Tibial nerve (tissue), 4 donors: ENCODE results near the gene SP2. TPM values are rescaled to one million over a fixed set of nuclear protein-coding genes. Genes with fewer than 3 reads are reported as not detected.

Experiments used
- DNase-seq, 2 donors: peaks; one replicate each; pipeline ENCODE4 v3.0.0-alpha.2; 2019; ENCODE audit warnings: low spot score in 2 of 2
- H3K27ac ChIP-seq, 4 donors: fragments of 200-600 bp; sonication (generic) in 3 of 4; one replicate each; pipeline ENCODE4 v1.5.1; 2017 to 2019; ENCODE audit warnings: mild to moderate bottlenecking in 1 of 4
- H3K27me3 ChIP-seq, 2 donors: fragments of 200-600 bp; sonication (generic) in 1 of 2; one replicate each; pipeline versions ENCODE4 v1.5.1 to v1.6.0; 2017 to 2019
- H3K36me3 ChIP-seq, 3 donors: fragments of 200-600 bp; sonication (generic); one replicate each; pipeline ENCODE4 v1.5.1; 2018 to 2019
- H3K4me1 ChIP-seq, 4 donors: fragments of 200-600 bp; sonication (generic) in 3 of 4; one replicate each; pipeline ENCODE4 v1.5.1; 2017 to 2019
- H3K4me3 ChIP-seq, 4 donors: fragments of 200-600 bp; sonication (generic) in 3 of 4; one replicate each; pipeline ENCODE4 v1.5.1; 2017 to 2019; ENCODE audit warnings: mild to moderate bottlenecking in 1 of 4, moderate library complexity in 1 of 4
- H3K9me3 ChIP-seq, 4 donors: fragments of 200-600 bp; sonication (generic) in 3 of 4; one replicate each; pipeline ENCODE4 v1.5.1; 2017 to 2019
- EP300 ChIP-seq, 2 donors: sonication (generic); formaldehyde crosslinking; IDR thresholded peaks; one replicate each; pipeline ENCODE4 v1.6.1; 2017; ENCODE audit warnings: antibody characterized with exemption in 2 of 2, mild to moderate bottlenecking in 1 of 2
- POLR2A ChIP-seq, 2 donors: fragments of 450-650 bp; IDR thresholded peaks; one replicate each; pipeline ENCODE4 v1.6.1; 2017; ENCODE audit warnings: antibody characterized with exemption in 2 of 2, mild to moderate bottlenecking in 2 of 2, moderate library complexity in 2 of 2
- WGBS, 2 donors: methylation state at CpG; one replicate each; pipeline ENCODE4 v1.1.5; 2018; 5-methylcytosine and 5-hydroxymethylcytosine counted together
- total RNA-seq, 4 donors: library from RNA; depleted of rRNA; stranded (reverse); fragments of >200 nt; gene quantifications; one replicate each; pipeline ENCODE4 v1.1.0, GENCODE V29; 2016
- TF ChIP-seq, protein P1 (sequence below), 5 experiments: fragments of 200-600 bp in 3 of 5; fragments of 450-650 bp in 2 of 5; sonication (generic) in 3 of 5; IDR thresholded peaks; one replicate each; pipeline ENCODE4 v1.5.1; 2016 to 2019; ENCODE audit warnings: antibody characterized with exemption in 5 of 5, mild to moderate bottlenecking in 3 of 5, moderate library complexity in 2 of 5

SP2 gene
- total RNA-seq, 4 donors from 2014 or later: 5.9 to 7.2 (median 7.1) TPM

DNA sequence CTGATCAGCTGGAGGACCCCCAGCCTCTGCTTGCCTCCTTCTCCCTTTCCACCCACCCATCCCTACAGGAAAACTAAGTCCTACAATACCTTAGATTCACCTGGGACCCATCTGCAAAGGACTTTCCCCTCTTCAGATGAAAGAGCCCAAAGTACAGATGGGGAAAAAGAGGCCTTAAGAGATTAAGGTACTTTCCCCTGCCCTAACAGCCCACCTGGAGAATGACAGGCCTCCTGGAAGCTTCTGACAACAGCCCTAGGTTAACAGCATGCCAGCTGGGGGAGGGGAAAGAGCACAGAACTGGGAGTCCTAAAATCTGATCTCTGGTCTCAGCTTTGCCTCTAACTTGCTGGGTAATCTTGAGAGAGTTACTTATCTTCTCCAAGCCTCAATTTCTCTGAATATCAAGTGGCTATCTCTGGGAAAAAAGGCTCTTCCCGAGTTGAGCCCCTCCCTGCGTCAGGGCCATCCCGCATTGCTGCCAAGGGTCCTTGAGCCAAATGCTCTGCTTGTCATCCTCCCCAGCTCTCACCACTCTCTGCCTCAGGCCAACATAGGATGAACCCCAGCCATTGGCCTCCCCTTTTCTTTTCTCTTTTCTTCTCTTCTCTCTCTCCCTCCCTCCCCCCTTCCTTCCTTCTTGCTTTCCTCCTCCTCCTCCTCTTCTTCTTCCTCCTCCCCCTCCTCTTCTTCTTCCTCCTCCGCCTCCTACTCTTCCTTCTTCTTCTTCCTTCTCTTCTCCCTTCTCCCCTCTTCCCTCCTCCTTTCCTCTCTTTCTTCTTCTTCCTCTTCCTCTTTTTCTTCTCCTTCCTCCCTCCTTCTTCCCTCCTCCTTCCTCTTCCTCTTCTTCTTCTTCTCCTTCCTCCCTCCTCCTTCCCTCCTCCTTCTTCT, 22.6 kb upstream of the SP2 start:
- H3K36me3 ChIP-seq: no peaks in the 10 kb centered on the region
- no peaks in the 10 kb centered on the region for H3K9me3 ChIP-seq
- 52 to 57% methylated on average over 4 of the region's 4 CpGs for WGBS, 2 donors
- peaks cover 0 to 76% of the 10 kb centered on the region in 2 donors for H3K27me3 ChIP-seq
- peaks cover 0 to 14% (median 3%) of the 10 kb centered on the region in 4 donors for H3K4me1 ChIP-seq
- H3K4me3 ChIP-seq: no peak overlapping the region
- TF ChIP-seq POLR2A (IDR thresholded peaks at IDR 0.05) (no peak), EP300 (IDR thresholded peaks at IDR 0.05) (no peak)
- TF ChIP-seq, protein P1, sequence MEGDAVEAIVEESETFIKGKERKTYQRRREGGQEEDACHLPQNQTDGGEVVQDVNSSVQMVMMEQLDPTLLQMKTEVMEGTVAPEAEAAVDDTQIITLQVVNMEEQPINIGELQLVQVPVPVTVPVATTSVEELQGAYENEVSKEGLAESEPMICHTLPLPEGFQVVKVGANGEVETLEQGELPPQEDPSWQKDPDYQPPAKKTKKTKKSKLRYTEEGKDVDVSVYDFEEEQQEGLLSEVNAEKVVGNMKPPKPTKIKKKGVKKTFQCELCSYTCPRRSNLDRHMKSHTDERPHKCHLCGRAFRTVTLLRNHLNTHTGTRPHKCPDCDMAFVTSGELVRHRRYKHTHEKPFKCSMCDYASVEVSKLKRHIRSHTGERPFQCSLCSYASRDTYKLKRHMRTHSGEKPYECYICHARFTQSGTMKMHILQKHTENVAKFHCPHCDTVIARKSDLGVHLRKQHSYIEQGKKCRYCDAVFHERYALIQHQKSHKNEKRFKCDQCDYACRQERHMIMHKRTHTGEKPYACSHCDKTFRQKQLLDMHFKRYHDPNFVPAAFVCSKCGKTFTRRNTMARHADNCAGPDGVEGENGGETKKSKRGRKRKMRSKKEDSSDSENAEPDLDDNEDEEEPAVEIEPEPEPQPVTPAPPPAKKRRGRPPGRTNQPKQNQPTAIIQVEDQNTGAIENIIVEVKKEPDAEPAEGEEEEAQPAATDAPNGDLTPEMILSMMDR (IDR thresholded peaks at IDR 0.05): no peak
- H3K27ac ChIP-seq: no peak overlapping the region
- no peak for DNase-seq

DNA sequence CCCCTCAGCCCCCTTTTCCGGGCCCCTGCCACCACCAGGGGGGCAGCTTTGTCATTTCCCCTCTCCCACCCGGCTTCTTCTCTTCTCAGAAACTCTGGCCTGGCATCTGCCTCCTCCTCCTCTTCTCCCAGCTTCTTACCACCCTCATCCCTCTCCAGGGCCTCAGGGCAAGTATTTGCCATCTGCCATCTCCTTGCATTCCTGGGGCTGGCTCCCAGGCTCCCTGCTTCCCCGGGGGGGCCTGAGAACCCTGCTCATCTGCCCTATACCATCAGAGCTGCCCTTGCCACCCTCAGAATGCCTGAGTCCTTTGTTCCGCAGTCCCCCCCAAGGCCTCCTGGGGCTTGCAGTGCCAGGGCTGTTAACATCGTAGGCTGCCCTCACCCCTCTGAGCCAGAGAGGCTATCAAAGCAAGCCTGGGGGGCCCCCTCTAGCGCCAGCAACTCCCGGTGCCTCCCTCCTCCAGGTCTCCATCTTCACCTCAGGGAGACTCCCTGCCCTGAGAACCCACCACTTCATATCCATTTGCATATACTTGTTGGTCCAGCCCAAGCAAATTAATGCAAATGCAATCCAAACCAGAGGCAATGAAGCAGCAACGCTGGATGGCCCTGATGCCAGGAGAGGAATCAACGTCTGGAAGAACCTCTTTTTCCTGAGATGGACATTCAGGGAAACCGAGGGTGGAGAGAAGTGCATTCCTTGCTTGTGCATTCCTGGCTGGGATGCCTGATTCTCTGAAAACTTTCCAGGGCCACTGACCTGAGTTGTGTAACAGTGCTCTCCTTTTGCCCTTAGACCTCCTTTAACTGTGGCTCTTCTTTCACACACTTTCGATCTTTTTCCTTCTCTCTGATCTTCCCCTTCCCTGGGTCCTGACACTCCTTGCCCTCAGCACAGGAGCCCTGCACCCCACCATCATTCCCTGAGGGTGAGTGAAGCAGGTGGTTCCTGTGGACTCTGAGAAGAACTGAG, 20.7 kb upstream of the SP2 start:
- TF ChIP-seq EP300 (IDR thresholded peaks at IDR 0.05): peak in 1 of 2 donors; percentile 19
- TF ChIP-seq, protein P1 (IDR thresholded peaks at IDR 0.05): no peak
- Histone ChIP-seq H3K9me3 (no peaks in the 10 kb centered on the region), H3K4me3 (no peak overlapping the region), H3K4me1 (peaks cover 0 to 14% (median 3%) of the 10 kb centered on the region in 4 donors), H3K27ac (peak overlapping the region in 1 of 4 donors; percentile 18), H3K36me3 (no peaks in the 10 kb centered on the region), H3K27me3 (peaks cover 0 to 64% of the 10 kb centered on the region in 2 donors)
- WGBS, 2 donors: 42 to 51% methylated on average over 11 of the region's 11 CpGs
- DNase-seq: no peak

GRCh38 chr17:47877368-47878034, 18.5 kb upstream of the SP2 start:
- no peak overlapping the region for H3K4me3 ChIP-seq
- TF ChIP-seq, protein P1 (IDR thresholded peaks at IDR 0.05): no peak
- no peak for TF ChIP-seq POLR2A (IDR thresholded peaks at IDR 0.05)
- TF ChIP-seq EP300 (IDR thresholded peaks at IDR 0.05): no peak
- peaks cover 0 to 42% of the 10 kb centered on the region in 2 donors for H3K27me3 ChIP-seq
- WGBS, 2 donors: 39 to 52% methylated on average over 9 of the region's 9 CpGs
- H3K9me3 ChIP-seq: no peaks in the 10 kb centered on the region
- H3K27ac ChIP-seq: no peak overlapping the region
- no peak for DNase-seq
- H3K4me1 ChIP-seq: peaks cover 0 to 18% (median 2%) of the 10 kb centered on the region in 4 donors
- H3K36me3 ChIP-seq: no peaks in the 10 kb centered on the region

- H3K4me1 ChIP-seq: peaks cover 0 to 18% (median 1%) of the 10 kb centered on the region in 4 donors
- H3K36me3 ChIP-seq: no peaks in the 10 kb centered on the region
- TF ChIP-seq POLR2A (IDR thresholded peaks at IDR 0.05) (no peak), EP300 (IDR thresholded peaks at IDR 0.05) (no peak)
- TF ChIP-seq, protein P1 (IDR thresholded peaks at IDR 0.05): no peak
- no peak overlapping the region for H3K27ac ChIP-seq
- no peaks in the 10 kb centered on the region for H3K9me3 ChIP-seq
- DNase-seq: no peak
- H3K27me3 ChIP-seq: peaks cover 0 to 33% of the 10 kb centered on the region in 2 donors
- WGBS, 2 donors: 44 to 50% methylated on average over 9 to 10 of the region's 10 CpGs
- H3K4me3 ChIP-seq: no peak overlapping the region
Measured at GRCh38 chr17:47878203-47879027, 17.6 kb upstream of the SP2 start.
